ENCODE data around the gene LHFPL6. TPM values are rescaled to one million over a fixed set of nuclear protein-coding genes. Genes with fewer than 3 reads are reported as not detected.

The LHFPL6 gene
- total RNA-seq, 2 experiments from 2014 or later, result 0.60 to 0.74 TPM

DNA sequence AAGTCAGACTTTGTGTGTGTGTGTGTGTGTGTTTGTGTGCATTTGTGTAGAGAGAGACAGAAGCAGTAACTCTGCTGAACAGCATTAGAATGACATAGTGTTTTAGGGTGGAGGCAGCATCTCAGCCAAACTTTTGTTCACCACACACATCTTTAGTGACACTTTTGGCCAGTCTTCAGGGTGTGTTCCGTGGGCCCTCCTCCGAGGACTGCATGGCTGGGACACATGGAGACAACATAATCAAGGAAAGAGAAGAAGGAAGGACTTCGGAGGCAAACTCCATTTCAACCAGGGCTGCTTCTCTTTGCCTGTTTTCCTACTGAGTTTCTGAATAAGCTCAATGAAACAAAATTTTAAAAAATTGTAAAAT is 205.1 kb downstream of the LHFPL6 start:
- POLR2A ChIA-PET, result no interaction called here
- Mint-ChIP-seq H3K4me3 (no peak overlapping the region), H3K4me1 (ENCODE audit: low read depth) (no peaks in the 10 kb centered on the region), H3K27ac (no peak overlapping the region), H3K27me3 (peaks cover 2% of the 10 kb centered on the region), H3K9me3 (no peaks in the 10 kb centered on the region), H3K36me3 (ENCODE audit: low read depth) (no peaks in the 10 kb centered on the region)
- DNase-seq, result no peak
- CTCF ChIA-PET, result no interaction called here
- intact Hi-C loops (cut with micrococcal nuclease), result no loop called here
- ATAC-seq, result no peak
- TF ChIP-seq, protein P1, sequence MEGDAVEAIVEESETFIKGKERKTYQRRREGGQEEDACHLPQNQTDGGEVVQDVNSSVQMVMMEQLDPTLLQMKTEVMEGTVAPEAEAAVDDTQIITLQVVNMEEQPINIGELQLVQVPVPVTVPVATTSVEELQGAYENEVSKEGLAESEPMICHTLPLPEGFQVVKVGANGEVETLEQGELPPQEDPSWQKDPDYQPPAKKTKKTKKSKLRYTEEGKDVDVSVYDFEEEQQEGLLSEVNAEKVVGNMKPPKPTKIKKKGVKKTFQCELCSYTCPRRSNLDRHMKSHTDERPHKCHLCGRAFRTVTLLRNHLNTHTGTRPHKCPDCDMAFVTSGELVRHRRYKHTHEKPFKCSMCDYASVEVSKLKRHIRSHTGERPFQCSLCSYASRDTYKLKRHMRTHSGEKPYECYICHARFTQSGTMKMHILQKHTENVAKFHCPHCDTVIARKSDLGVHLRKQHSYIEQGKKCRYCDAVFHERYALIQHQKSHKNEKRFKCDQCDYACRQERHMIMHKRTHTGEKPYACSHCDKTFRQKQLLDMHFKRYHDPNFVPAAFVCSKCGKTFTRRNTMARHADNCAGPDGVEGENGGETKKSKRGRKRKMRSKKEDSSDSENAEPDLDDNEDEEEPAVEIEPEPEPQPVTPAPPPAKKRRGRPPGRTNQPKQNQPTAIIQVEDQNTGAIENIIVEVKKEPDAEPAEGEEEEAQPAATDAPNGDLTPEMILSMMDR (IDR thresholded peaks at IDR 0.05), result no peak

DNA sequence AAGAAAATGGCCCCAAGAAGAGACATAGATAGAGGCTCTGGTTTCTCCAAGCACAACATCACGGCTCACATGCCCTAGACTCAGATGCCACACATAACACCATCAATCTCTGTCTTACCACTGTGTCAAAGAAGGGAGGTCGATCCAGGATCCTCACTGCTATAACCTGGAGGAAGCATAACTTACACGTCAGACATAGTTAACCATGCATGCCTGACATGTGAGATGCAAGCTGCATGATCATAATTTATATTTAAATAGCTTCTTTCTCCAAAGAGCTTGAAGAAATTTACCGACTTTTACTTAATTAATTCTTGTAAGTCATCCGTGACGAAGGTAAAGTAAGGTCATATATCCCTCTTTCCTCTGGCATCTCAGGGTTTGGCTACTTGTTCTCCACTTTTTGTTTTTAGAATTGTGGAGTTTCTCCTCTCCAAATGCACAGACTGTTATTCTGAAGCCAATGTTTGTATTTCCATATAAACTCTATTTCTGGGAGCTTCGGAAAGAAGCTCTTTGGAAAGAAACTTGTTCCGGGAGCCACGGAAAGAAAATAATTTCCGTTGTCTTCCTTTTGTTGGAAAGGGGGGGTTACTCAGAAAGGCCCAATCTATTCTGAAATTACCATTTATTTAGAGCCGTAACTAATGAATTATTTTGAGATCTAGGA is 205.6 kb downstream of the LHFPL6 start:
- DNase-seq (no peak), ATAC-seq (no peak)
- Mint-ChIP-seq H3K27ac (no peak overlapping the region), H3K36me3 (ENCODE audit: low read depth) (no peaks in the 10 kb centered on the region), H3K9me3 (no peaks in the 10 kb centered on the region), H3K4me3 (no peak overlapping the region), H3K4me1 (ENCODE audit: low read depth) (no peaks in the 10 kb centered on the region), H3K27me3 (peaks cover 2% of the 10 kb centered on the region)
- intact Hi-C loops (cut with micrococcal nuclease), result no loop called here
- CTCF ChIA-PET, result no interaction called here
- TF ChIP-seq, protein P1 (IDR thresholded peaks at IDR 0.05), result no peak
- POLR2A ChIA-PET, result no interaction called here

DNA sequence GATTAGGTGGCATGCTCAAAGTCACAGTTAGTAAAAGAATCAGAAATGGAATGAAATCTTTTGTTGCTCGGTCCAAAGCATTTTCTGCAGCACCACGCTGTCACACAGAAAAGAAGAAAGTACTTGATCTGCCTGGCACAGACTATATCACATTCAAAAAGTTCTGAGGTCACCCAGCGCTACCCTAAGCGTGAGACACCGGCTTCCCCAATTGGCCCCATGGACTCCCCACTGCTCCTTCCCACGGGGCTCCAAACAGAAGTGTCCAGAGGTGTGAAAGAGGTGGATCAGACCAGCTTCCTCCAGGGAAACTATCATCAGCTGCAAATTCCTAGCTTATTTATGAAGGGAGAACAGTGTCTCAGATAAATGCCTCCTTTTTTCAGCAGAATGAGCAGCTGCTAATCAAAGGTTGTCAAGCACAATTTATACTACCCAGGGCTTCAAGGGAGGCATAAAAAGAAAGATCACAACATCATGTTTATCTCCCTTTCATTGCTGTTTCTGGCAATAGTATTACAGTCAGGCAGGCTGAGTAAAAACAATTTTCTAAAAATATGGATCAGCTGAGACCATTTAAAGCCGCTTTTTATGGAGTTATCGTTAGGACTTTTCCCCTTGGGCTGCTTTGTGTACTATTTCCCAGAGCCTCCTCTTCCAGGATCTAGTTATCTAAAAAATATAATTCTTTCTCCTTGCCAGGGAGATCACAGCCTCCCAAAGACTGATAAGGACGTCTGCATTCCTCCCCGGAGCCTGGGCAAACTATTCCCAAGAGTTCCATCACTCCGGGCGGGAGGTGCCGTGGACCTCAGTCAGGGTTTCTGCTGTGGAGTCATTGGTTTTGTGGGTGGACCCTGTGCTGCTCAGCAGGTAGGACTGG is 208.0 kb downstream of the LHFPL6 start:
- no peaks in the 10 kb centered on the region for H3K4me1 Mint-ChIP-seq (ENCODE audit: low read depth)
- no peak overlapping the region for H3K27ac Mint-ChIP-seq
- no peaks in the 10 kb centered on the region for H3K36me3 Mint-ChIP-seq (ENCODE audit: low read depth)
- H3K9me3 Mint-ChIP-seq, result no peaks in the 10 kb centered on the region
- no peak overlapping the region for H3K4me3 Mint-ChIP-seq
- TF ChIP-seq, protein P1 (IDR thresholded peaks at IDR 0.05), result no peak
- DNase-seq, result no peak
- POLR2A ChIA-PET, result interaction anchor here (0.5 kb wide), 1 partner anchor 308 kb away, joined by 3 read pairs; no protein-coding TSS in a partner anchor
- intact Hi-C loops (cut with micrococcal nuclease), result no loop called here
- H3K27me3 Mint-ChIP-seq, result peaks cover 2% of the 10 kb centered on the region
- ATAC-seq, result no peak
- CTCF ChIA-PET, result no interaction called here

- no peak overlapping the region for H3K27ac Mint-ChIP-seq
- POLR2A ChIA-PET, result no interaction called here
Measured at GRCh38 chr13:39391761-39392160, 211.2 kb downstream of the LHFPL6 start.

More at GRCh38 chr13:39391761-39392160, 211.2 kb downstream of the LHFPL6 start:
- no peak overlapping the region for H3K4me3 Mint-ChIP-seq
- intact Hi-C loops (cut with micrococcal nuclease), result no loop called here
- no peaks in the 10 kb centered on the region for H3K27me3 Mint-ChIP-seq
- CTCF ChIA-PET, result no interaction called here
- ATAC-seq (no peak), DNase-seq (no peak)
- TF ChIP-seq, protein P1 (IDR thresholded peaks at IDR 0.05), result no peak
- H3K9me3 Mint-ChIP-seq, result no peaks in the 10 kb centered on the region
- H3K4me1 Mint-ChIP-seq (ENCODE audit: low read depth), result no peaks in the 10 kb centered on the region
- H3K36me3 Mint-ChIP-seq (ENCODE audit: low read depth), result no peaks in the 10 kb centered on the region

Measured in activated CD8-positive, alpha-beta T cell treated with anti-CD3 and anti-CD28 coated beads for 36 hours (primary cell).